Activated CD8-positive, alpha-beta T cell treated with anti-CD3 and anti-CD28 coated beads for 36 hours (primary cell): Measurements from ENCODE around the gene ALG1. TPM values are rescaled to one million over a fixed set of nuclear protein-coding genes. Genes with fewer than 3 reads are reported as not detected.
"Not testable (repeated sequence)": the region's sequence is repeated elsewhere in the genome, so short reads cannot be mapped to it uniquely, and the experiment has no call there.

Source experiments
- ATAC-seq: fragments of 200-7000 bp; cut with Tn5 transposase; one replicate; pipeline ENCODE4 v1.10.0; 2021; ENCODE audit warnings: mild to moderate bottlenecking, moderate library complexity
- CTCF ChIA-PET: fragments of 350-600 bp; sonication (Branson Sonifier 250); formaldehyde crosslinking; loops from one replicate; lab custom pipeline; 2021; ENCODE audit warnings: antibody characterized with exemption; lab: Charles Lee
- POLR2A ChIA-PET: fragments of 350-600 bp; sonication (Branson Sonifier 250); formaldehyde crosslinking; loops from one replicate; lab custom pipeline; 2021; ENCODE audit warnings: antibody characterized with exemption; lab: Charles Lee
- DNase-seq: peaks from one replicate; pipeline ENCODE4 v3.0.0-alpha.2; 2020
- H3K27ac Mint-ChIP-seq: one replicate; pipeline ENCODE4 v1.8.0; 2021; ENCODE audit warnings: mild to moderate bottlenecking, mixed read lengths
- H3K27me3 Mint-ChIP-seq: one replicate; pipeline ENCODE4 v1.8.0; 2021; ENCODE audit warnings: mixed read lengths
- H3K36me3 Mint-ChIP-seq: one replicate; pipeline ENCODE4 v1.8.0; 2021; ENCODE audit warnings: low read depth, mixed read lengths
- H3K4me1 Mint-ChIP-seq: one replicate; pipeline ENCODE4 v1.8.0; 2021; ENCODE audit warnings: low read depth, mixed read lengths
- H3K4me3 Mint-ChIP-seq: one replicate; pipeline ENCODE4 v1.8.0; 2021; ENCODE audit warnings: mild to moderate bottlenecking, moderate library complexity, mixed read lengths
- H3K9me3 Mint-ChIP-seq: one replicate; pipeline ENCODE4 v1.8.0; 2021; ENCODE audit warnings: mixed read lengths
- intact Hi-C: fragments of 100-400 bp; cut with micrococcal nuclease; formaldehyde crosslinking; loops from one replicate; pipeline ENCODE4 v1.10.0; 2022
- total RNA-seq, 2 experiments: library from RNA; stranded (reverse); gene quantifications; one replicate each; pipeline ENCODE4 v1.2.3, GENCODE V29; 2021
- TF ChIP-seq, protein P1 (sequence below): fragments of 200-600 bp; IDR thresholded peaks from one replicate; pipeline ENCODE4 v1.8.0; 2022; ENCODE audit warnings: antibody characterized with exemption, mild to moderate bottlenecking

ALG1 gene
- total RNA-seq, 2 experiments from 2014 or later, result 16.8 to 17.2 TPM

DNA sequence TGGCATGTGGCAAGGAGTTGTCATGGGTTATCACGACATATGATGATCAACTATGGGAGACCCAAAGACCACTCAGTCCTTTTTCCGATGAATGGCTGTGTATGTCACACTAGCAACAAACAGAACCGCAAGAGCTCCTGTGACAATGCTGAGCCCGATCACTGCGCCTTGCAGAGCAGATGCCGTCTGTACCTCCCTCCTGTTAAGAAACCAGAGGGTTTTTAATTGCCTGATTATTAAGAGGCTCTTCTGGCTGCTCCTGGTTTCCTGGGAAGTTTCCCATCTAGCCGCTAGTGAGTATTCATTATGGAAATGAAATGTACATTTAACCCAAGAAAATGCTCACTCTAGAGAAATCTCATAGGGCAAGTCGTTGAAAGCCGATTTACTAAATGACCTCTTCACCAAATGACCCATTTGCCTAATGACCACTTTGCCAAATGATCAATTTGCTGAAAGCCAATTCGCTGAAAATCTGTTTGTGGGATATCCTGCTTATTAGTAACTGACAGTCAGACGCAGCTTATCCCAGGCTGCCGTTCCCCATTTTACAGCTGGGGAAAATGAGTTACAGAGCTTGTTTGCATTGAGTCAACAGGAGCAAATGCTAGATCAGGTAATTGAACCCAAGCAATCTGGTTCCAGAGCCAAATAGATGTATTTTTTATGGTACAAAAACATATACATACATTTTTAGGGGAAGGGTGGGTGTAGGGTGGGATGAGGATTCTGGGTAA lies 31.8 kb downstream of the ALG1 start:
- H3K36me3 Mint-ChIP-seq, POLR2A ChIA-PET, H3K4me3 Mint-ChIP-seq, ATAC-seq, DNase-seq, CTCF ChIA-PET, H3K27me3 Mint-ChIP-seq, H3K9me3 Mint-ChIP-seq, H3K27ac Mint-ChIP-seq, H3K4me1 Mint-ChIP-seq, intact Hi-C loops: not testable (repeated sequence)

DNA sequence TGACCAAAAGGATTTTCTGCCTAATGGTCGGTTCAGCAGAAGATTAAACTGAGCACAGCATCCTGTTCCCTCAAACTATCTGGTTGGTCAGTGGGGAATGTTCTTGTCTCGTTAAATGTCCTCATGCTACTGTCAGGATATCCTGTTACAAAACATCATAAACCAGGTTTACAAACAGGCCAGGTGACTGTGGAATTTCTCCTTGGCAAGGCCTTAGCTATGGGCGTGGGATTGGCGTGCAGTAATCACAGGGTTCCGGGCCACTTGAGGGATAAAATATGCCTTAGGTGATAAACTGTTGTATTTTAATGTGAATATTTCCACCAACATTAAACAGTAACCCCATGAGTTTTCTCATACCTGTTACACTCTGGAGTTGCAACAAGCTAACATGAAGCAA lies 33.4 kb downstream of the ALG1 start:
- H3K27me3 Mint-ChIP-seq, intact Hi-C loops, H3K4me3 Mint-ChIP-seq, H3K27ac Mint-ChIP-seq, H3K4me1 Mint-ChIP-seq, DNase-seq, POLR2A ChIA-PET, H3K9me3 Mint-ChIP-seq, ATAC-seq, CTCF ChIA-PET, H3K36me3 Mint-ChIP-seq: not testable (repeated sequence)

DNA sequence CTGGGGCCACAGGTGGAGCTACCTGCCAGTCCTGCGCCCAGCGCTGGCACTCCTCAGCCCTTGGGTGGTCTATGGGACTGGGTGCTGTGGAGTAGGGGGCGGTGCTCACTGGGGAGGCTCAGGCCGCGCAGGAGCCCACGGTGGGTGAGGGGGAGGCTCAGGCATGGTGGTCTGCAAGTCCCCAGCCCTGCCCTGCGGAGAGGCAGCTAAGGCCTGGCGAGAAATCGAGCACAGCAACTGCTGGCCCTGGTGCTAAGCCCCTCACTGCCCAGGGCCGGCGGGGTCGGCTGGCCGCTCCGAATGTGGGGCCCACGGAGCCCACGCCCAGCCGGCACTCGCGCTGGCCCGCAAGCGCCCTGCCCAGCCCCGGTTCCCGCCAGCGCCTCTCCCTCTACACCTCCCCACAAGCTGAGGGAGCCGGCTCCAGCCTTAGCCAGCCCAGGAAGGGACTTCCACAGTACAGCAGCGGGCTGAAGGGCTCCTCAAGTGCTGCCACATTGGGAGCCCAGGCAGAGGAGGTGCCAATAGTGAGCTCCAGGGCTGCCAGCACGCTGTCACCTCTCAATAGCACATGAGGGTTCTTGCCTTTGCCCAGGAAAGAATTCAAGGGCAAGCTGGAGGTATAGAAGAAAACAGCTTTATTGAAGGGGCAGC lies 37.0 kb downstream of the ALG1 start:
- H3K27ac Mint-ChIP-seq, result no peak overlapping the region
- H3K27me3 Mint-ChIP-seq, result peaks cover 3% of the 10 kb centered on the region
- H3K36me3 Mint-ChIP-seq, result no peaks in the 10 kb centered on the region
- ChIA-PET CTCF (no interaction called here), POLR2A (no interaction called here)
- intact Hi-C loops, result no loop called here
- no peak for ATAC-seq
- H3K9me3 Mint-ChIP-seq, result no peaks in the 10 kb centered on the region
- TF ChIP-seq, protein P1, sequence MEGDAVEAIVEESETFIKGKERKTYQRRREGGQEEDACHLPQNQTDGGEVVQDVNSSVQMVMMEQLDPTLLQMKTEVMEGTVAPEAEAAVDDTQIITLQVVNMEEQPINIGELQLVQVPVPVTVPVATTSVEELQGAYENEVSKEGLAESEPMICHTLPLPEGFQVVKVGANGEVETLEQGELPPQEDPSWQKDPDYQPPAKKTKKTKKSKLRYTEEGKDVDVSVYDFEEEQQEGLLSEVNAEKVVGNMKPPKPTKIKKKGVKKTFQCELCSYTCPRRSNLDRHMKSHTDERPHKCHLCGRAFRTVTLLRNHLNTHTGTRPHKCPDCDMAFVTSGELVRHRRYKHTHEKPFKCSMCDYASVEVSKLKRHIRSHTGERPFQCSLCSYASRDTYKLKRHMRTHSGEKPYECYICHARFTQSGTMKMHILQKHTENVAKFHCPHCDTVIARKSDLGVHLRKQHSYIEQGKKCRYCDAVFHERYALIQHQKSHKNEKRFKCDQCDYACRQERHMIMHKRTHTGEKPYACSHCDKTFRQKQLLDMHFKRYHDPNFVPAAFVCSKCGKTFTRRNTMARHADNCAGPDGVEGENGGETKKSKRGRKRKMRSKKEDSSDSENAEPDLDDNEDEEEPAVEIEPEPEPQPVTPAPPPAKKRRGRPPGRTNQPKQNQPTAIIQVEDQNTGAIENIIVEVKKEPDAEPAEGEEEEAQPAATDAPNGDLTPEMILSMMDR, result no peak
- no peaks in the 10 kb centered on the region for H3K4me1 Mint-ChIP-seq
- no peak overlapping the region for H3K4me3 Mint-ChIP-seq
- no peak for DNase-seq

DNA sequence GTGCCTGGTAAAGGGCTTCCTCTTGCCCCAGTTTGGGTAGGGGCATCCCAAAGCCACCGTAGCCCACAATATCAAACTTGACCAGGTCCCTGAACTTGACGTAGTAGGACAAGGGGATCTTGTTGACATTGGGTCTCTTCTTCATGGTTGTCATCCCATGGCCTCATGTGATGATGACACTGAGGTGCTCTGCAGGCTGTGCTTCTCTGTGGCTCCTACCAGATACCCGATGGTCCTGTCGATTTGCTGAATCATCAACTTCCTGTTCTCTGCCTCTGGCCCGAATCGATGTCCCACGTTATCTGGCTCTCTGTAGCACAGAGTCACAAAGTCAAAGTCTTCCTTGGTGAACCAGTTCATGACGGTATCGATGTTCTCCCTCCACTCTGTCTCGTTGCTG lies 39.3 kb downstream of the ALG1 start:
- CTCF ChIA-PET, H3K4me1 Mint-ChIP-seq, DNase-seq, ATAC-seq, intact Hi-C loops, H3K27ac Mint-ChIP-seq, H3K36me3 Mint-ChIP-seq, POLR2A ChIA-PET, H3K27me3 Mint-ChIP-seq, H3K4me3 Mint-ChIP-seq, H3K9me3 Mint-ChIP-seq: not testable (repeated sequence)

DNA sequence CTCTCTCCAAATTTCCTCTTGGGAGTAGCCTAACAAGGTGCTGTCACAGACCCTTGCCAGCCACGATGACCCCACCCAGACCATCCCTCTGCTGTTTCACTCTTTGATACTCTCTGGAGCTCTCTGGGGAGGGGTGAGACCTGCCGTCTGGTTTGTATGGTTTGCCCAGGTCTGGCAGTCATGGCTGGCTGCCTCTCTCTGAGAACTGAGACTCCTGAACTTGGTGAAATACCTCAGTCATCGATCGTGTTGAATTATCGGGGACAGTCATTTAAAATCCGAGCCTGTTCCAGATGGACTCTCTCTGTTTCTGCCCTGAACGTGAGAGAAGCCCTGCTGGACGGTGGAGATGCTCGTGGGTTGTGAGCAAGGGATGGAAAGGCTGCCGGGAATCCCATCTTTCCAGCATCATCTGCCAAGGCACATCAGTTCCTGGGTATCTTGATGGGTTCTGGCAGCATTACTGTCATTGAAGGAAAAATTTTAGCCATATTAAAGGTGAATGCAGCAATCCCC lies 45.2 kb downstream of the ALG1 start:
- POLR2A ChIA-PET, intact Hi-C loops, H3K27ac Mint-ChIP-seq, H3K36me3 Mint-ChIP-seq, CTCF ChIA-PET, ATAC-seq, H3K4me3 Mint-ChIP-seq, H3K9me3 Mint-ChIP-seq, DNase-seq: not testable (repeated sequence)
- Mint-ChIP-seq H3K27me3 (peaks cover 21% of the 10 kb centered on the region), H3K4me1 (peaks cover 12% of the 10 kb centered on the region)

DNA sequence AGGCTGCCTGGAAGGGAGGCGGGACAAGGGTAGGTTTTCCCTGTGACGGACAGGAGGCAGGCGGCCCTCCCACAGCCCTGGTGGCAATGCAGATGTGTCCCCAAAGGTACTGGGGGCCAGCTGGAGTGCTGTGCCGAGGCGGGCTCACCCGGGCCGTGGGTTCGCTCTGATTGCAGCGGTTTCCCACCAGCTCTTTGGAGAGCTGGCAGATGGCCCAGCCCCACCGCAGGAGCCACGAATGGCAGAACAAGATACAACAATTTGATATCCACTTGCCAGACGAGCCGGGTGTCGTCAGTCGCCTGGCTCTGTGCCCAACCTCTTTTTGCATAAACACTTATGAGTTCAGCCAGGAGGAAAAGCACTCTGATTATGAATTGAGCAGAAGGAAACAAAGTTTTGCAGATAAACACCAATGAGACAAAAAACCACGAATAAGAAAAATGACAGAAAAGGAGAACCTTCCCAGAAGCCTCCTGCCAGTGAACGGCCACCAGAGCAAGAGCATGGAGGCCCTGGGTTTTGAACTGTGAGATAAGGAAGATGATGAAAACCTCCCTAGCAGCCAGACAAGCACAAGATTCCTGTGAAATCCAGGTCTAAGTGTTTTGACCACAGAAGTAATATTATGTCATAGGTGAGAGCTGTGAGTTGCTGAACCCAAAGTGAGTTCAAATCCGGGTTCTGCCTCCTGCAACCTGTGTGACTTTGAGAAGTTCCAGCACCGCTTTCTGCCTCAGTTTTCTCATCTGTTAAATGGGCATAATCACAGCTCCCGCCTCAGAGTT lies 45.9 kb downstream of the ALG1 start:
- H3K27ac Mint-ChIP-seq, intact Hi-C loops: not testable (repeated sequence)

DNA sequence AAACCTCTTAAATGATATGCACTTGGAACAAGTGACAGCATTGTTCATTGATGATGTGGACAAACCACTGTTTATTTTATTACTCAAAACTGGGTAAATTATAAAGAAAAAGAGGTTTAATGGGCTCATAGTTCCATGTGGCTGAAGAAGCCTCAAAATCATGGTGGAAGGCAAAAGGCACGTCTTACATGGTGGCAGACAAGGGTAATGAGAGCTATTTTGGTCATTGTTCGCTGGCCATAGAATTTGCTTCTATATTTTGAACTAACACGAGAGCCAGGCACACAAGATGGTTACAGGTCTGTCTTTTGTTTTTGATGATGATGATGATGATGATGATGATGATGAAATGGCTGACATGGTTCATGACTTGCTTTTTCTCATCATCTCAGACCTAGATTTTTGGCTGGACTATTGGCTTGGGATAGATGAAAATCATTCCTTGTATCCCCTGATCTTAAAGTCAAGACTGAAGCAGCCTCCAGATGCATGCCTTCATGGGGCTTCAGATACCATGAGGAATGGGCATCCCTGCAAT lies 59.9 kb downstream of the ALG1 start:
- peaks cover 25% of the 10 kb centered on the region for H3K27me3 Mint-ChIP-seq
- H3K4me3 Mint-ChIP-seq, H3K4me1 Mint-ChIP-seq, H3K36me3 Mint-ChIP-seq, POLR2A ChIA-PET, H3K27ac Mint-ChIP-seq, intact Hi-C loops, DNase-seq, CTCF ChIA-PET, H3K9me3 Mint-ChIP-seq, ATAC-seq: not testable (repeated sequence)

More for the DNA sequence above, 45.9 kb downstream of the ALG1 start:
- H3K4me3 Mint-ChIP-seq, H3K36me3 Mint-ChIP-seq, ATAC-seq, POLR2A ChIA-PET, CTCF ChIA-PET, H3K9me3 Mint-ChIP-seq: not testable (repeated sequence)
- peaks cover 12% of the 10 kb centered on the region for H3K4me1 Mint-ChIP-seq
- peaks cover 21% of the 10 kb centered on the region for H3K27me3 Mint-ChIP-seq
- DNase-seq, result peak; percentile 62

DNA sequence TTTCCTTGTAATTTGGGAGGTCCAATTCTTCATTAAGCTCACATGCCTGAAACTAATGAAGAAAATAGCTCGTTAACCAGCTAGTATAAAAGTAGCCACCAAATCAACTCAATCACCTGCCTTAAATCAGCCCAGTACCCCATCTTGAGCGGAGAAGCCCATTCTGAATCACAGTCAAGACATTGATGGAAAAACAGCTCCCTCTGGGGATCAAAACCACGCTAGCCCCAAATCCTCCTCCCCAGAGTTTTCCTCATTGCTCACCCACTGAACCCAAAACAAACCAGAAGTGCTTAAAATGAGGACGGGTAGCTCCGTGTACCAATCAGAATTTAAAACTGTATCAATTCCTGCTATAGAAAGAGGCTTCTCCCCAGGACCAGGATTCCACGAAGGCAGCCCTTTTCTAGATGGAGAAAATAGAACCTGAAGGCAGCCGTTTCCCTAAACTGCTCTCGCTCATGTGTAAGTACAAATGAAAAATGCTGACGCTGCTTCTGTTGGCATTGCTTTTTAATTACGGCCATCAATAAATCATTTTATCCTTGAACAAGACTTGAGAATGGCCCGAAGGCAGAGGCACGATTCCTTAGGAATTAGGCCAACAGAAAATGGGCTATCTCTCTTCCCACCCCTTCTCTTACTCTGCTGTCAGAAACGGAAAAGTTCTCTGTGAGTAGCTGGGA lies 61.4 kb downstream of the ALG1 start:
- H3K4me1 Mint-ChIP-seq, intact Hi-C loops, POLR2A ChIA-PET, H3K36me3 Mint-ChIP-seq, DNase-seq, H3K9me3 Mint-ChIP-seq, CTCF ChIA-PET, ATAC-seq, H3K4me3 Mint-ChIP-seq, H3K27ac Mint-ChIP-seq: not testable (repeated sequence)
- H3K27me3 Mint-ChIP-seq, result peaks cover 29% of the 10 kb centered on the region

DNA sequence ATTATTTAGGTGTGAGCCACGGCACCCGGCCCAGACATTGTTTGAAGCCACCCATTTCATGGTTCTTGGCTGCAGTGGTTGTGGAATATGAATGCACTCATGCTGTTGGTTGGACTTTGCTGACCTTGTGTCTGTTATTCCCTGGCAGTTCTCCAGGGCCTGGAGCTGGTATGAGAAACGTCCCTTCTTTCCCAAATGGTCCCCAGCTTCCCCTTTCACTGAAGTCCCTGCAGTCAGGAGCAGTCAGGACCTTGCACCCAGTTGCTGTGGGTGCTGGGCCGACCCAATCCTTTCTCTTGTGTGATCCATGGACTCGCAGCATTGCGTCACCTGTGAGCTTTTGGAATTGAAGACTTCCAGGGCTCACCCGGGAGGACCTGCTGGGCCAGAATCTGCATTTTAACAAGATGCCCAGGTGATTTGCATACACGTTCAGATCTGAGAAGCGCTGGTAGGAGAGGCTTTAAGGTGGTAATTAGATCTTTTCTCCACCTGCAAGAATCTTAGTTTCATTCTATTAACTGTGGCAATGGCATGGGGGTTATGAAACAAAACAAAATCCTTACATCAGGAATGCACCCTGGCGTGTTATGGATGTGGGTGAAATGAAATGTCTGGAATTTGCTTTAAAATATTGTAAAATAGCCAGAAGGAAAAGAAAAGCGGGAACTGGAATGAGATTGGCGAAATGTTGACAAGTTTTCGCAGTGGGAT lies 63.3 kb downstream of the ALG1 start:
- H3K27ac Mint-ChIP-seq, H3K4me3 Mint-ChIP-seq, H3K9me3 Mint-ChIP-seq, POLR2A ChIA-PET, H3K4me1 Mint-ChIP-seq, ATAC-seq, DNase-seq, H3K36me3 Mint-ChIP-seq, intact Hi-C loops, CTCF ChIA-PET: not testable (repeated sequence)
- H3K27me3 Mint-ChIP-seq, result peaks cover 29% of the 10 kb centered on the region
